ENCODE data around the gene PLXNC1. TPM values are rescaled to one million over a fixed set of nuclear protein-coding genes. Genes with fewer than 3 reads are reported as not detected.

The PLXNC1 gene
- total and polyA plus RNA-seq, 2 of the 8 experiments (the other 6 are each of a cell fraction or from before 2014, with no cell fraction given), result 0.83 to 2.0 TPM

DNA sequence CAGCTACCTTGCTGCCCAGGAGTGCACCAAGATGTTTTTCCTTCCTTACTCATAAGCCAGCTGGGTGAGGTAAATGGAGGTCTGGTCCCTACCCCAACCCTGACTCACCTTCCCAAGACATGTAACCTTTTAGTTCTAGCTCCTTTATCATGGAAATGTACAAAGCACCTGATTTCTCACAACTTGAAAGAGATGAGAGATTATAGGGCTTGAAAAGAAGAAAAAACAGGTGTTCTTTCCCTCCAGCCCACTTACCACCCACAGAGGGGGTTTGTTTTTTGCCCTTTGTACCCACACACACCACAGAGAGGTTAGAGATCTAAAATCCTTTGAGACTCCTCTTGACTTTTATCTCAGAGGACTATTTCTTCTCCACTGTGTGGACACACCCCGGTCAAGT lies 21.1 kb downstream of the PLXNC1 start:
- DNase-seq (ENCODE audit: low read depth in 1 of 2, low spot score in 2 of 2), result no peak
- H3K79me1 ChIP-seq (ENCODE audit: low read depth, low read length), result no peaks in the 10 kb centered on the region
- H3K56ac ChIP-seq (replicated peaks; ENCODE audit: insufficient read length, low read depth, low read length), result no peak overlapping the region
- no peak overlapping the region for H2BK5ac ChIP-seq (ENCODE audit: low read depth, low read length)
- no peak overlapping the region for H3K9ac ChIP-seq (replicated peaks in 1 of 4; ENCODE audit: extremely low read depth in 1 of 4, low read depth in 3 of 4, low read length in 3 of 4)
- peak; percentile 45 for FAIRE-seq
- H3K27ac ChIP-seq (ENCODE audit: low read depth, low read length), result no peak overlapping the region
- no peaks in the 10 kb centered on the region for H3K23me2 ChIP-seq (ENCODE audit: low read depth, low read length)
- H3K14ac ChIP-seq (ENCODE audit: insufficient read length), result no peak overlapping the region
- H4K5ac ChIP-seq (ENCODE audit: insufficient read length, low read depth, low read length), result no peak overlapping the region
- no peak overlapping the region for H2BK12ac ChIP-seq (ENCODE audit: low read depth, low read length)
- 71% methylated on average over 1 of the region's 1 CpG; no CpG with 5 or more reads in 1 of the 2 experiments for WGBS, 2 experiments (ENCODE audit: extremely low coverage in 1 of 2, insufficient coverage in 1 of 2, insufficient read length in 1 of 2, insufficient replicate concordance in 2 of 2, low coverage in 1 of 2, low lambda C conversion rate in 2 of 2, missing lambda C conversion rate in 1 of 2)
- H3K4ac ChIP-seq (replicated peaks; ENCODE audit: insufficient read length, low read depth, low read length), result no peak overlapping the region
- H3K27me3 ChIP-seq (replicated peaks in 1 of 4; ENCODE audit: control insufficient read depth in 3 of 4, extremely low read depth in 1 of 4, insufficient read depth in 3 of 4, low read length in 3 of 4), result peaks cover 70 to 98% (median 93%) of the 10 kb centered on the region in 4 experiments
- no peak overlapping the region for H2AFZ ChIP-seq (ENCODE audit: low read length)
- H2BK20ac ChIP-seq (ENCODE audit: low read length), result no peak overlapping the region
- no peak overlapping the region for H2BK15ac ChIP-seq (ENCODE audit: low read length)
- H3K23ac ChIP-seq (ENCODE audit: insufficient read length), result no peak overlapping the region
- no peak overlapping the region for H4K91ac ChIP-seq (replicated peaks; ENCODE audit: insufficient read length, low read length)
- ChIA-PET POLR2A (ENCODE audit: partially characterized antibody) (no interaction called here), CTCF (ENCODE audit: partially characterized antibody) (interaction anchor here (1.8 kb wide), 1 partner anchor 29 kb away, joined by 6 read pairs; no protein-coding TSS in a partner anchor)
- peaks cover 3 to 17% (median 13%) of the 10 kb centered on the region in 4 experiments; a peak in 6 of 7 replicates for H3K4me1 ChIP-seq (replicated peaks in 1 of 4; ENCODE audit: control insufficient read depth in 3 of 4, insufficient read depth in 4 of 4, low read length in 3 of 4)
- H3K36me3 ChIP-seq (ENCODE audit: control insufficient read depth in 2 of 4, insufficient read depth in 4 of 4, low read length in 3 of 4), result no peaks in the 10 kb centered on the region
- H3K4me3 ChIP-seq (ENCODE audit: extremely low read depth in 1 of 4, insufficient read depth in 2 of 4, low read depth in 3 of 4, low read length in 4 of 4), result no peak overlapping the region
- no peak overlapping the region for H3K18ac ChIP-seq (ENCODE audit: extremely low read depth, low read length)
- no peak overlapping the region for H2AK5ac ChIP-seq (ENCODE audit: low read depth, low read length)
- no peak overlapping the region for H2BK120ac ChIP-seq (replicated peaks; ENCODE audit: low read depth, low read length)
- no peaks in the 10 kb centered on the region for H3K79me2 ChIP-seq (ENCODE audit: control insufficient read depth in 1 of 2, insufficient read depth in 2 of 2, low read length in 2 of 2)
- H4K20me1 ChIP-seq (replicated peaks in 1 of 2; ENCODE audit: control insufficient read depth in 1 of 2, insufficient read depth in 2 of 2, low read length in 2 of 2), result peaks cover 2 to 5% of the 10 kb centered on the region in 2 experiments
- no peak overlapping the region for H4K8ac ChIP-seq (ENCODE audit: extremely low read depth, insufficient read depth, low read length)
- no peaks in the 10 kb centered on the region for H3K9me3 ChIP-seq (ENCODE audit: insufficient read depth in 2 of 2, low read depth in 1 of 2, low read length in 1 of 2)
- no peak overlapping the region for H3K4me2 ChIP-seq (ENCODE audit: insufficient read depth in 1 of 2, low read depth in 2 of 2, low read length in 2 of 2)
- TF ChIP-seq, protein P1, sequence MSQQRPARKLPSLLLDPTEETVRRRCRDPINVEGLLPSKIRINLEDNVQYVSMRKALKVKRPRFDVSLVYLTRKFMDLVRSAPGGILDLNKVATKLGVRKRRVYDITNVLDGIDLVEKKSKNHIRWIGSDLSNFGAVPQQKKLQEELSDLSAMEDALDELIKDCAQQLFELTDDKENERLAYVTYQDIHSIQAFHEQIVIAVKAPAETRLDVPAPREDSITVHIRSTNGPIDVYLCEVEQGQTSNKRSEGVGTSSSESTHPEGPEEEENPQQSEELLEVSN (IDR thresholded peaks at IDR 0.05), result no peak
- TF ChIP-seq SP4 (IDR thresholded peaks at IDR 0.05; ENCODE audit: low read length) (0 out of 2 replicates have a peak, but pooled peaks have one; percentile 63), CBX5 (IDR thresholded peaks at IDR 0.05; ENCODE audit: low read depth, low read length) (no peak), BCL11A (IDR thresholded peaks at IDR 0.05; ENCODE audit: low read depth in 2 of 2, low read length in 2 of 2) (peak in 1 of 2 experiments; percentile 30), ATF3 (IDR thresholded peaks at IDR 0.05; ENCODE audit: insufficient read depth, low read depth, low read length) (no peak), POU5F1 (IDR thresholded peaks at IDR 0.05; ENCODE audit: low read depth, low read length) (peak; percentile 79), NRF1 (IDR thresholded peaks at IDR 0.05; ENCODE audit: low read depth, low read length) (no peak), TAF1 (IDR thresholded peaks at IDR 0.05; ENCODE audit: low read depth, low read length) (no peak), GABPA (IDR thresholded peaks at IDR 0.05; ENCODE audit: borderline replicate concordance, insufficient read depth, low read length) (no peak), POLR2AphosphoS5 (IDR thresholded peaks at IDR 0.05; ENCODE audit: low read depth, low read length) (peak; percentile 63), GTF2F1 (IDR thresholded peaks at IDR 0.05; ENCODE audit: borderline replicate concordance, low read depth, low read length) (no peak), CEBPB (IDR thresholded peaks at IDR 0.05; ENCODE audit: low read depth, low read length) (no peak), BACH1 (IDR thresholded peaks at IDR 0.05; ENCODE audit: low read length) (no peak)
